GM19238 (cell line): Measurements from ENCODE around the gene YARS1.

ENCODE experiments used
- DNase-seq: peaks from one replicate; pipeline ENCODE4 v3.0.0; 2011; ENCODE audit warnings: low spot score; ENCODE audit not compliant: insufficient read length

The YARS1 gene

DNA sequence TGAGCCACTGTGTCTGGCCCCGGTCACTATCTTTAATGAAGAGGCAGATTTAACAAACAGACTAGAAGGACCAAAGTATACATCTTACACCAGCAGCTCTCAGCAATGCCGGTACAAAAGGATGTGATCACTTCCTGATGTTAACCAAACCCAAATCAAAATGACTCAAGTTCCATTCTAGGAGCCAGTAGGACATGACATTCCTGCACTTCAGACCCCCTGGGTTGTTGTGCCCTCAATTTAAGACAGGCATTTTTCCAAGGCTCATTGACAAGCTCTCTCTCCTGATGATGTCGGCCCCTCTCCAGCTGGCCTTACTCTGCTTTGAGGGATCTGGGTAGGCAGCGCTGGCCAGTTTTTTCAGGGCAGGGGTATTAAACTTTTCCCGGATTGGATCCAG, 35.1 kb downstream of the YARS1 start:
- no peak for DNase-seq

DNA sequence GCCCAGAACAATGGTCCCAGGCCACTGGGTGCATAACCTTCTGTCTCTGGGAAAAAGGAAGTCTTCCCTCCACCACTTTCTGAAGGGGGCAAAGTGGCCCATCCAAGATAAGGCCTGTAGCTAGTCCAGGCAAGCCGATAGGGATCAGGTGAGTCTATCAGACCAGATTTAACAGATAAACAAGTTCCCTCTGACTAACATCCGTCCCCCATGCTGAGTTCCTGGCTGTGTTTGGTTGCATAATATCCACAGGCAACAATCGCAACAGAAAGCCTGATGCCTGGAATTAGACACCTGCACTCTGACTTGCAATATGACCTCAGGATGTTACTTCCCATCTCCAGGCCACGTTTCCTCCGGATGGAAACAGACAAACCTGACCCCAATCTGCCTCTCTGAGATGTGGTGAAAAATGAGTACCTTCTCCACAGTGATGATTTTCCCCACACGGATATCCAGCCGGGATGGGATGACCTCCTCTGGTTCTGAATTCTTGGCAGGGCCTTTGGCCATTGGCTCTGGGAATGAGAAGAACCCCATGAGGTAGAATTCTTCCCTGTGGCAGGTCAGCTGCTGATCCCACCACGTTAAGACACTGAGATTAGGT, 36.4 kb downstream of the YARS1 start:
- no peak for DNase-seq

DNA sequence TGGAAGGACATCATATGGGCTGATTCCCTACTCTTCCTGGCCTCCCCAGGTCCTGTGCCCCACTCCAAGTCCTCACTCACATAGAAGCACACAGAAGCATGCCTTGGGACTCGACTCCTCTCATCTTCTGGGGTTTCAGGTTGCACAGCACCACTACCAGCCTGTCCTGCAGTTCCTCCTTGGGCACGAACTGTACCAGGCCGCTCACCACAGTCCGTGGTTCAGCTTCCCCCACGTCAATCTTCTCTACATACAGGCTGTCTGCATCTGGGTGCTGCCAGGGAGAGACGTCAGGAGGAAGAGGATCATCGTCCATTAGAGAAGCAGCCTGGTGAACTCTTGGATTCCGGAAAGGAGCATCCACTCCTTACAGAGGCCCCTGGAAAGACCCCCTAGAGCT, 37.2 kb downstream of the YARS1 start:
- DNase-seq: no peak

DNA sequence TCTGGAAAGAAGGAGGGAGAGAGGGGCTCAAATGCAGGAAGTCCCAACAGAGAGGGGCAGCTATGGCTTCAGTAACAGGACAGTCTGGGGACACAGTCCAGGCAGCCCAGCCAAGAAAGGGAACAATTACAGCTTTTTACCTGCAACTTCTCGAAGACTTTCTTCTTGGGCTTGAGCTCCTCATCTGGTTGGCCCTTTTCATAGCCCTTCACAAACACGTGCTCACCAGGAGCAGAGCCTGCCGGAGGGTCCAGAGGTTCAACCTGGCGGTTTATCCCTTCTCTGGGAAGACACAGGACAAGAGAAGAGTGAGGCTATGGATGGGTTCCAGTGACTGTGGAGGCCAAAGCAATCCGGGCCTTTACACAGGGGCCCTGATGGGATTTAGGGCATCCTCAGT, 37.9 kb downstream of the YARS1 start:
- DNase-seq: no peak

DNA sequence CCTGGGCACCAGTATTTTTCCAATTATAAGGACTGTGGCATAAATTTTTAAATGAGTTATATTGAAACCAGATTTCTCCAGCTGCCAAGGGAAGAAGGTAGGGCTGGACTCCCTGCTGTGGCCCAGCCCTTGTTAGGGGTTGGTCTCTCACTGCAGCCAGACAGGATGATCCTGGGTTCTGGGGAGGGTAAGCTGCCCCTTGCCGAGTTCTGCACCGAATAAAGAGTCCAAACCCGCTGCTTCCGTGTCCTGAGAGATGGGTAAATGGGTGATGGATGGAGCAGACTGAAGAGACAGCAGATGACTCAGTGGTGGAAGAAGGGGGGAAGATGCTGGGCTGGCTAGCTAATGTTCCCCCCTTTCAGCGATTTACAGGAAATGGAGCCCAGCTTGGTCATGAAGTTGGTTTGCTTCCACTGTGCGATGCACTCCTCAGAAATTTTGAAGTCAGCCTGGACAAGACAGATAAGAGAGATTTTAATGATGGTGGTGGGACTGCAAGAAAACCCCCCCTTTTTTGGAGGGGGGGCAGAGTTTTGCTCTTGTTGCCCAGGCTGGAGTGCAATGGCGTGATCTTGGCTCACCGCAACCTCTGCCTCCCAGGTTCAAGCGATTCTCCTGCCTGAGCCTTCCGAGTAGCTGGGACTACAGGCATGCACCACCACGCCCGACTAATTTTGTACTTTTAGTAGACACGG, 41.4 kb downstream of the YARS1 start:
- DNase-seq: no peak

DNA sequence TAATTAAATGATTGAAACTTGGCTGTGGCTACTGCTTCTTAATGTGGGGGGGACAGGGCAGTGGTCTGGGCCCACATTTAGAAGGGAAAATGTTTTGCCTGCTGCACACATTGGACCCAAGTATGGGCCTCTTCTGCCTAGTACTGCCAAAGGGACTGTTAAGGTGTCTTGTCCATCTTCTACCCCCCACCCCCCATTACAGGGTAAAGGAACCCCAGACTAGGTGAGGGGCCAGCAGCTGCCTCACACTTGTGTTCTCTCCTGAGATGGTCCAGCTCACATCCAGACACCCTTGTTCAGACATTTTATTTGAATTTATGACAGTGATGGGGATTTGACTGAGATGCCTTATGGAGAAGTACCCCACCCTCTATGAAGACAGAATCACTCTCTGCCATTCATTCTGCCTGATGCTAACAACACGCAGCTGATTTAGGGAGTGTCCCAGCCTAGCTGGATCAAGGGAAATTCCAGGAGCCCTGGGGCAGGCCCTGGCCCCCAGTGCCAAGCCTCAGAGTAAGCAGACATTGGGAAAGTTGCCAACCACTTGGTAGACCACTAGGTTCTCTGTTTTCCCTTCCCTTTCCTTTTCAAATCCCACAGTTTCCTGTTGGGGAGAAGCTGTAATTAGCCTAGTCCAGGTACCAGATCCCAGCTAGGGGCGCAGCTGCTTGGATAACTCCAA, 42.1 kb downstream of the YARS1 start:
- DNase-seq: no peak

DNA sequence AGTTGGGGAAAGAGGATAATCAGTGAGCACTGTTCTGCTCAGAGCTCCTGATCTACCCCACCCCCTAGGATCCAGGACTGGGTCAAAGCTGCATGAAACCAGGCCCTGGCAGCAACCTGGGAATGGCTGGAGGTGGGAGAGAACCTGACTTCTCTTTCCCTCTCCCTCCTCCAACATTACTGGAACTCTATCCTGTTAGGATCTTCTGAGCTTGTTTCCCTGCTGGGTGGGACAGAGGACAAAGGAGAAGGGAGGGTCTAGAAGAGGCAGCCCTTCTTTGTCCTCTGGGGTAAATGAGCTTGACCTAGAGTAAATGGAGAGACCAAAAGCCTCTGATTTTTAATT, 42.7 kb downstream of the YARS1 start:
- DNase-seq: no peak

DNA sequence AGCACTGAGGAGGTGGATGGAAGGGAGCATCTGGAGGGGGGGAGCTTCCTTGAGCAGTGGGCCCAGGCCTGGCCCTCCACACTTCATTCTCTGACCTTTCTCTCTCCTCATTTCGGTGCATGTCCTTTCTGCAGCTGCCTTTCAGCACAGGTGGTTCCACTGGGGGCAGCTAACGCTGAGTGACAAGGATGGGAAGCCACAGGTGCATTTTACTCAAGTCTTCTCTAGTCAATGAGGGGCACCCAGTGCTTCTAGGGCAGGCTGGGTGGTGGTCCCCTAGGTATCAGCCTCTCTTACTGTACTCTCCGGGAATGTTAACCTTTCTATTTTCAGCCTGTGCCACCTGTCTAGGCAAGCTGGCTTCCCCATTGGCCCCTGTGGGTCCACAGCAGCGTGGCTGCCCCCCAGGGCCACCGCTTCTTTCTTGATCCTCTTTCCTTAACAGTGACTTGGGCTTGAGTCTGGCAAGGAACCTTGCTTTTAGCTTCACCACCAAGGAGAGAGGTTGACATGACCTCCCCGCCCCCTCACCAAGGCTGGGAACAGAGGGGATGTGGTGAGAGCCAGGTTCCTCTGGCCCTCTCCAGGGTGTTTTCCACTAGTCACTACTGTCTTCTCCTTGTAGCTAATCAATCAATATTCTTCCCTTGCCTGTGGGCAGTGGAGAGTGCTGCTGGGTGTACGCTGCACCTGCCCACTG, 43.2 kb downstream of the YARS1 start:
- no peak for DNase-seq

DNA sequence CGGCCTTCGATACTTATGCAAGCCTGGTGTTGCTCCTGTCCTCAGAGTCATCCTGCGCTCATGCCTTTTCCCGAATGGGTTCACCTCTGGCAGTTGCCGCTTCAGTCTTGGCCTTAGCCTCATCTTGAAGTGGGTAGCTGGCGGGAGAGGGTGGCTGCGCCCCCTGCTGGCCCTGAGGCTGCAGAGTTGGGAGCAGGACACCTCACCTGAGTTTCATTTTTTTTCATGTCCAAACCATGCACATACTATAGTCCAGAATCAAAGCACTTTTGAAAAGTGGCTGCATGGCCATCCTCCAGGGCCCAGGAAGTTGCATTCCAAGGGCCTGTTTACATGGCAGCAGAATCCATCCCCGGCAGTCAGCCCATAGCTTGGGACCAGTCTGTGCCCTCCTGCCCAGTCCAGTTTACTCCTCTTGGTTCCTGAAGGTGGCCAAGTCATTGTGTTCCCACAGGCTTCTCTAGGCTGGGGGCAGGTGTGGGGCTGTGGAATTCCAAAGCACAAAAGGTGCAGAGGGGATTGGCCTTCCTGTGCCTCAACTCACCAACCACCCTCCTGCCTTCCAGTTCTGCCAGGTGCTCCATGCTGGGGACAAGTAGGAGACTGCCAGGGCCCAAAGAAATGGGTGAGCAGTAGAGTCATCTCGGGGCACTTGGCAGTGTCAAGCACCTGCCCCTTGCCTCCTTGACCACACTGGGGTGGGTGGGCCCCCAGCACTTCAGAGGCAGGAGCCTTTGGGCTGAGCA, 44.0 kb downstream of the YARS1 start:
- DNase-seq: peak; percentile 80

DNA sequence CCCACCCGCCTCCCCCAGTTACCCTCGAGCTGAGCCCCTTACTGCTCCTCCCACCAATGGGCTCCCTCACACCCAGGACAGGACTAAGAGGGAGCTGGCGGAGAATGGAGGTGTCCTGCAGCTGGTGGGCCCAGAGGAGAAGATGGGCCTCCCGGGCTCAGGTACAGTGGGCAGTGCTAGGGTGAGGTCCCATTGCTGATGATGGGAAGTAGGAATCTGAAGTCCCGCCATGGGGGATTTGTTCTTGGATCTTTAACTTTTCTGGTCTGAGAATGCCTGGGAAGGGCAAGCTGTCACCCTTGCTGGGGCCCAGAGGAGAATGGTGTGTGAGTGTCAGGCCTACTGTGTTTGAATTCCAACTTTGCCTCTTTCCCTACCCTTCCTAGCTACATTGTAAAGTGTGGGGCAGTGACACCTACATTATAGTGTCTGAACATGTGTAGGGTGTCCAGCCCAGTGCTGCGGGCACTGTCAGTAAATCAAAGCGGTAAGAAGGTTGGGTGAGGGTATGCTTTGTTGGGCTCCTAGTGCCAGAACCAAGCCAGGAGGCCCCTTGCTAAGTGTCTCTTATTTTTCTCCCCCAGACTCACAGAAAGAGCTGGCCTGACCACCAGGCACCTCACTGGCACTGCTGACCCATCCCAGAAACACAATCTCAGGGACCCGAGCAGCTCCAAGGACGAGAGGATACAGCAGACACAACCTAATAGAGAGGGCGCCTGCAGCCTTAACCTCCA, 44.7 kb downstream of the YARS1 start:
- DNase-seq: no peak

DNA sequence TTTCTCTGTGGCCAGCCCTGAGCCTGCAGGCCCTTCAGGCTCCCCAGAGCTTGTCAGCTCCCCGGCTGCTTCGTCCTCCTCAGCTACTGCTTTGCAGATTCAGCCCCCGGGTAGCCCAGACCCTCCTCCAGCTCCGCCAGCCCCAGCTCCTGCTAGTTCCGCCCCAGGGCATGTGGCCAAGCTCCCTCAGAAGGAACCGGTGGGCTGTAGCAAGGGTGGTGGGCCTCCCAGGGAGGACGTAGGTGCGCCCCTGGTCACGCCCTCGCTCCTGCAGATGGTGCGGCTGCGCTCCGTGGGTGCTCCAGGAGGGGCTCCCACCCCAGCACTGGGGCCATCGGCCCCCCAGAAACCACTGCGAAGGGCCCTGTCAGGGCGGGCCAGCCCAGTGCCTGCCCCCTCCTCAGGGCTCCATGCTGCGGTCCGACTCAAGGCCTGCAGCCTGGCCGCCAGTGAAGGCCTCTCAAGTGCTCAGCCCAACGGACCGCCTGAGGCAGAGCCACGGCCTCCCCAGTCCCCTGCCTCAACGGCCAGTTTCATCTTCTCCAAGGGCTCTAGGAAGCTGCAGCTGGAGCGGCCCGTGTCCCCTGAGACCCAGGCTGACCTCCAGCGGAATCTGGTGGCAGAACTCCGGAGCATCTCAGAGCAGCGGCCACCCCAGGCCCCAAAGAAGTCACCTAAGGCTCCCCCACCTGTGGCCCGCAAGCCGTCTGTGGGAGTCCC, 45.4 kb downstream of the YARS1 start:
- DNase-seq: no peak

DNA sequence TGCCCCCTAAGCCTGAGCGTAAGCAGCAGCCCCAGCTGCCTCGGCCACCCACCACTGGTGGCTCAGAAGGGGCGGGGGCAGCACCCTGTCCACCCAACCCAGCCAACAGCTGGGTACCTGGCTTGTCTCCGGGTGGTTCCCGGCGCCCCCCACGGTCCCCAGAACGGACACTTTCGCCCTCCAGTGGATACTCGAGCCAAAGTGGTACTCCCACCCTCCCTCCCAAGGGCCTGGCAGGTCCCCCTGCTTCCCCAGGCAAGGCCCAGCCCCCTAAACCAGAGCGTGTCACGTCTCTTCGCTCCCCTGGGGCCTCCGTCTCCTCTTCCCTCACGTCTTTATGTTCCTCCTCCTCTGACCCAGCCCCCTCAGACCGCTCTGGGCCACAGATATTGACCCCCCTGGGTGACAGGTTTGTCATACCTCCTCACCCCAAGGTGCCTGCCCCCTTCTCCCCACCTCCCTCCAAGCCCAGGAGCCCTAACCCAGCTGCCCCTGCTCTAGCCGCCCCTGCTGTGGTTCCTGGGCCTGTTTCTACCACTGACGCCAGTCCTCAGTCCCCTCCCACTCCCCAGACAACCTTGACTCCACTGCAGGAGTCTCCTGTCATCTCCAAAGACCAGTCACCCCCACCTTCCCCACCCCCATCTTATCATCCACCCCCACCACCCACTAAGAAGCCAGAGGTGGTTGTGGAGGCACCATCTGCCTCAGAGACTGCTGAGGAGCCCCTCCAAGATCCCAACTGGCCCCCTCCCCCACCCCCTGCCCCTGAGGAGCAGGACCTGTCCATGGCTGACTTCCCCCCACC, 46.2 kb downstream of the YARS1 start:
- DNase-seq: no peak

DNA sequence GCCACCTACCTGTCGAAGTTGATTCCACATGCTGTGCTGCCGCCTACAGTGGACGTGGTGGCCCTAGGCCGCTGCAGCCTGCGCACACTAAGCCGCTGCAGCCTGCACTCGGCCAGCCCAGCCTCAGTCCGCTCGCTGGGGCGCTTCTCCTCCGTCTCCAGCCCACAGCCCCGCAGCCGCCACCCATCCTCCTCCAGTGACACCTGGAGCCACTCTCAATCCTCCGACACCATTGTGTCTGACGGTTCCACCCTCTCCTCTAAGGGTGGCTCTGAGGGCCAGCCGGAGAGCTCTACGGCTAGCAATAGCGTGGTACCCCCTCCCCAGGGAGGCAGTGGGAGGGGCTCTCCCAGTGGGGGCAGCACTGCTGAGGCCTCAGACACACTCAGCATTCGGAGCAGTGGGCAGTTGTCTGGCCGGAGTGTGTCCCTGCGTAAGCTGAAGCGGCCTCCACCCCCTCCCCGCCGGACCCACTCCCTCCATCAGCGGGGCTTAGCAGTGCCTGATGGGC, 46.9 kb downstream of the YARS1 start:
- no peak for DNase-seq

DNA sequence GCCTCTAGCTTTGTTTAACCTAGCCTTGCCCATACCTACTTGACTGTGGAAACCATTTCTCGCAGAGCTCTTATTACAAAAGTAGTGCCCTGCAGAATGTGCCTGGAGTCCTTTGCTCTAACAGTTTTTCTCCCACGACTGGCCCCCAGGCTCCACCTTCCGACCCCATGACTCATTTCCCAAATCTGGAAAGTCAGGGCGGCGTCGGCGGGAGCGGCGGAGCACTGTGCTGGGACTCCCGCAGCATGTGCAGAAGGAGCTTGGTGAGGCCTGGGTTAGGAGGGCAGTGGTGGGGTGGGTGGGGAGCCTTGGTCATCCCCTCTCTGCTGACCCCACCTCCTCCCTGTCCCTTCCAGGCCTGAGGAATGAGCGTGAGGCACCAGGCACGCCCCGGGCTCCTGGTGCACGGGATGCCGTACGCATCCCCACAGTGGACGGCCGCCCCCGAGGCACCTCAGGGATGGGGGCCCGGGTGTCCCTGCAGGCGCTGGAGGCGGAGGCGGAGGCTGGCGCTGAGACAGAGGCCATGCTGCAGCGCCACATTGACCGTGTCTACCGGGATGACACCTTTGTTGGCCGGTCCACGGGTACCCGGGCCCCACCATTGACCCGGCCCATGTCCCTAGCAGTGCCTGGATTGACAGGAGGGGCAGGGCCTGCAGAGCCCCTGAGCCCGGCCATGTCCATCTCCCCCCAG, 47.5 kb downstream of the YARS1 start:
- no peak for DNase-seq

DNA sequence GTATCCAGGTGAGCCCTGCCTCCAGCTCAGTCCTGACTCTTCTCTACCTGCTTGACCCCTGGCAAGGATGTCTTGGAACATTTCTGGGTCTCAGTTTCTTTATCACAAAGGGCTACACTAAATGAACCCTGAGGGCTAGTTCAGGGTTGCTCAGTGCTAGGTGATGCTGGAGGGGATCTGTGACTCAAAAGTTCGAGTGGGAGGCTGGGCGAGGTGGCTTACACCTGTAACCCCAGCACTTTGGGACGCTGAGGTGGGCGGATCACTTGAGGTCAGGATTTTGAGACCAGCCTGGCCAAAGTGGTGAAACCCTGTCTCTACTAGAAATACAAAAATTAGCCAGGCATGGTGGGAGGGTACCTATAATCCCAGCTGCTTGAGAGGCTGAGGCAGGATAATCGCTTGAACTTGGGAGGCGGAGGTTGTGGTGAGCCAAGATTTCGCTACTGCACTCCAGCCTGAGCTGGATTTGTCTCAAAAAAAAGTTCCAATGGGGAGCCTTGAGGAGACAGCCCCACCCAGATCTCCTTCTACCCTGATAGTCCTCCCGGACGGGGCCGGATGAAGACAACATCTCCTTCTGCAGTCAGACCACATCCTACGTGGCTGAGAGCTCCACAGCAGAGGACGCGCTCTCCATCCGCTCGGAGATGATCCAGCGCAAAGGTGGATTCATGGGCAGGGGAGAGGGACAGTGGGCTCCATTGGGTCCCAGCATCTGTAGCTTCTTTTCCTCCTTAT, 48.9 kb downstream of the YARS1 start:
- no peak for DNase-seq

DNA sequence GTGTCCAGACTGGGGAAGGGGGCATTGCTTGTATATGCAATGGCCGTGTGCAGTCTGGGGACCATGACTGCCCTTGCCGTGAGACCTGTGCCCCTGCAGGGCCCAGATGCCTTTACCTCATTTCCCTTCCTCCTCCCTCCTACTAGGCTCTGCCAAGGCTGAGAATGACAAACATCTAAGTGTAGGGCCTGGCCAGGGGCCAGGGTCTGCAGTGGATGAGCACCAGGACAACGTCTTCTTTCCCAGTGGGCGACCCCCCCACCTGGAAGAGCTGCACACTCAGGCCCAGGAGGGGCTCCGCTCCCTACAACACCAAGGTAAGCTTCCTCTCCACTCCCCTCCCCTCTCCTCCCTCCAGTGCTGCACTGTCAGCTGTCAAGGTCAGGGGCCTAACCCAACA, 49.5 kb downstream of the YARS1 start:
- DNase-seq: no peak

DNA sequence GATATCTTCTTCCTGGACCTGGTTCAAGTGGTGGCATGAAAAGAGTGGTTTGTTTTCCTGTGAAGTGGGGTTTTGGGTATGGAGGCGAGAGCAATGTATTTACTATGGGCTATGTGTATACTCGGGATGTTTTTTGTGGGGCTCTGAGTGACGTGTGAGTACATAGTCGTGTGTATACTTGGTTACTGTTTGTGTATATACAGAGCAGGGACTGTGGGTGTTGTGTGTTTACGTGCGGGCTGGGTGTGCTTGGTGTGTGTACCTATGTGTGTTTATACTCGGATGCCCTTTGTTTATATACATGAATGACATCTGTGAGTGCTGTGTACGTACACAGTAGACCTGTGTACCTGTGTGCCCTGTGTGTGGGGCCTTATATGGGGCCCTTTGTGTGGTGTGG, 50.0 kb downstream of the YARS1 start:
- DNase-seq: no peak
